Nephron (organoid): ENCODE measurements around the gene KMT2B.

Experiments
- H3K27ac Mint-ChIP-seq, 3 experiments: 2 replicates each; pipeline ENCODE4 v1.8.0; 2020; ENCODE audit warnings: mixed read lengths in 3 of 3, mild to moderate bottlenecking in 2 of 3, moderate library complexity in 1 of 3
- H3K27me3 Mint-ChIP-seq: 2 replicates; pipeline ENCODE4 v1.8.0; 2021; ENCODE audit warnings: low read depth, mild to moderate bottlenecking, moderate library complexity, mixed read lengths
- H3K36me3 Mint-ChIP-seq: 2 replicates; pipeline ENCODE4 v1.8.0; 2020; ENCODE audit warnings: low read depth, mixed read lengths
- H3K4me1 Mint-ChIP-seq: 2 replicates; pipeline ENCODE4 v1.8.0; 2020; ENCODE audit warnings: mixed read lengths
- H3K4me3 Mint-ChIP-seq, 3 experiments: 2 replicates each; pipeline ENCODE4 v1.8.0; 2020; ENCODE audit warnings: mild to moderate bottlenecking in 3 of 3, mixed read lengths in 3 of 3, moderate library complexity in 2 of 3
- H3K9me3 Mint-ChIP-seq: 2 replicates; pipeline ENCODE4 v1.8.0; 2020; ENCODE audit warnings: mixed read lengths
- TF ChIP-seq, protein P1 (sequence below), 3 experiments: fragments of 200-600 bp; sonication (generic); IDR thresholded peaks; one replicate each; pipeline ENCODE4 v1.5.0; 2021; ENCODE audit warnings: antibody characterized with exemption in 3 of 3; ENCODE audit not compliant: unreplicated experiment in 3 of 3

Gene KMT2B

GRCh38 chr19:35744430-35745327 lies 26.9 kb downstream of the KMT2B start:
- TF ChIP-seq, protein P1, sequence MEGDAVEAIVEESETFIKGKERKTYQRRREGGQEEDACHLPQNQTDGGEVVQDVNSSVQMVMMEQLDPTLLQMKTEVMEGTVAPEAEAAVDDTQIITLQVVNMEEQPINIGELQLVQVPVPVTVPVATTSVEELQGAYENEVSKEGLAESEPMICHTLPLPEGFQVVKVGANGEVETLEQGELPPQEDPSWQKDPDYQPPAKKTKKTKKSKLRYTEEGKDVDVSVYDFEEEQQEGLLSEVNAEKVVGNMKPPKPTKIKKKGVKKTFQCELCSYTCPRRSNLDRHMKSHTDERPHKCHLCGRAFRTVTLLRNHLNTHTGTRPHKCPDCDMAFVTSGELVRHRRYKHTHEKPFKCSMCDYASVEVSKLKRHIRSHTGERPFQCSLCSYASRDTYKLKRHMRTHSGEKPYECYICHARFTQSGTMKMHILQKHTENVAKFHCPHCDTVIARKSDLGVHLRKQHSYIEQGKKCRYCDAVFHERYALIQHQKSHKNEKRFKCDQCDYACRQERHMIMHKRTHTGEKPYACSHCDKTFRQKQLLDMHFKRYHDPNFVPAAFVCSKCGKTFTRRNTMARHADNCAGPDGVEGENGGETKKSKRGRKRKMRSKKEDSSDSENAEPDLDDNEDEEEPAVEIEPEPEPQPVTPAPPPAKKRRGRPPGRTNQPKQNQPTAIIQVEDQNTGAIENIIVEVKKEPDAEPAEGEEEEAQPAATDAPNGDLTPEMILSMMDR (IDR thresholded peaks at IDR 0.05; ENCODE audit: unreplicated experiment in 3 of 3): peak; percentile 31 to 52 (median 32)
- H3K27me3 Mint-ChIP-seq: no peaks in the 10 kb centered on the region

DNA sequence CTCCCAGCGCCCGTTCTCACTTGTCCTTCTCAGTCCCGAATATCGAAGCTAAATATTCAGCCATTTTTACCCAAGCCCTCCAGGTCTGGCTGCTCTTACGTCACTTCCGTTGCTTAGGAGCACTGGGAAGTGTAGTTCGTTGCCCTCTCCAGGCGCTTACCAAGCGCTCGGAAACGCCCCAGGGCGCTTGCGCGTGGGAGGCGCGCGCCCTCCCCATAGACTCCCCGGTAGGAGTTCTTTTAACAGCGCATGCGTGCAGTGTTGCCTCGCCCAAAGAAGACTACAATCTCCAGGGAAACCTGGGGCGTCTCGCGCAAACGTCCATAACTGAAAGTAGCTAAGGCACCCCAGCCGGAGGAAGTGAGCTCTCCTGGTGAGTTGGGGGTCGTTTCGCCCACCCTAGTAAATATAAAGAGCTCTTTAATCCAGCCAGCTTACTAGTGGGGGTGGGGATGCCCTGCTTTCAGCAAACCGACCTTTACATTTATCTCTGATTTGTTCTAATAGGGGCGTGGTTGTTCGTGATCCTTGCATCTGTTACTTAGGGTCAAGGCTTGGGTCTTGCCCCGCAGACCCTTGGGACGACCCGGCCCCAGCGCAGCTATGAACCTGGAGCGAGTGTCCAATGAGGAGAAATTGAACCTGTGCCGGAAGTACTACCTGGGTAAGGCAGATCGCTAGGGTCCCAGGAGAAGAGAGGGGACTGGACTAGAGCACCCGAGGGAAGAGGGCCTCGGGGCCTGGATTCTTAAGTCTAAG lies 27.7 kb downstream of the KMT2B start, which contains the start of the genes PSENEN and U2AF1L4:
Gene PSENEN (plus strand): TSS at position 324 of the 759 bp plus-strand sequence. CDS start 280 bp downstream, at position 604.
Gene U2AF1L4 (minus strand): TSS at position 91 of the 759 bp plus-strand sequence. CDS start 27 bp downstream, at position 64.
- peaks cover 3% of the 10 kb centered on the region for H3K36me3 Mint-ChIP-seq
- peak within 1 kb of the TSS; percentile 92 to 96 (median 95) for H3K4me3 Mint-ChIP-seq
- H3K4me1 Mint-ChIP-seq: peaks cover 38% of the 10 kb centered on the region
- H3K27ac Mint-ChIP-seq: peak within 1 kb of the TSS; percentile 98 to 99 (median 99)
- TF ChIP-seq, protein P1 (IDR thresholded peaks at IDR 0.05; ENCODE audit: unreplicated experiment in 3 of 3): no peak
- H3K27me3 Mint-ChIP-seq: no peaks in the 10 kb centered on the region
- H3K9me3 Mint-ChIP-seq: no peaks in the 10 kb centered on the region

More at GRCh38 chr19:35744430-35745327, 26.9 kb downstream of the KMT2B start:
- Mint-ChIP-seq H3K36me3 (peaks cover 3% of the 10 kb centered on the region), H3K9me3 (no peaks in the 10 kb centered on the region), H3K27ac (peak overlapping the region; percentile 98 to 99 (median 99)), H3K4me1 (peaks cover 38% of the 10 kb centered on the region), H3K4me3 (peak overlapping the region; percentile 92 to 96 (median 95))

- Mint-ChIP-seq H3K27ac (peak overlapping the region; percentile 98 to 99 (median 99)), H3K4me1 (peaks cover 34% of the 10 kb centered on the region), H3K36me3 (peaks cover 3% of the 10 kb centered on the region), H3K4me3 (peak overlapping the region; percentile 92 to 96 (median 95)), H3K9me3 (no peaks in the 10 kb centered on the region), H3K27me3 (no peaks in the 10 kb centered on the region)
- TF ChIP-seq, protein P1 (IDR thresholded peaks at IDR 0.05; ENCODE audit: unreplicated experiment in 3 of 3): no peak
Measured at GRCh38 chr19:35746087-35746462, 28.3 kb downstream of the KMT2B start.

DNA sequence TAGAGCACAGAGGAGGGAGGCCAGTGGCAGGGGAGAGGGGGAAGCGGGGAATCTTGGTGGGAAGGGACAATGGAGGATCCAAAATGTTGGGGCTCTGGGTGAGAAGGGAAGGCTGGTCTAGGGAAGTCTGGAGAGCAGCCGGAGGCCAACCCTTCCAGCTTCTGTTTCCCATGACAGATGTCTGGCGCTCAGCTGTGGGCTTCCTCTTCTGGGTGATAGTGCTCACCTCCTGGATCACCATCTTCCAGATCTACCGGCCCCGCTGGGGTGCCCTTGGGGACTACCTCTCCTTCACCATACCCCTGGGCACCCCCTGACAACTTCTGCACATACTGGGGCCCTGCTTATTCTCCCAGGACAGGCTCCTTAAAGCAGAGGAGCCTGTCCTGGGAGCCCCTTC lies 28.7 kb downstream of the KMT2B start:
- Mint-ChIP-seq H3K4me1 (peaks cover 33% of the 10 kb centered on the region), H3K27me3 (no peaks in the 10 kb centered on the region), H3K9me3 (no peaks in the 10 kb centered on the region), H3K4me3 (peak overlapping the region; percentile 92 to 96 (median 95)), H3K36me3 (peaks cover 3% of the 10 kb centered on the region), H3K27ac (peak overlapping the region; percentile 98 to 99 (median 99))
- TF ChIP-seq, protein P1 (IDR thresholded peaks at IDR 0.05; ENCODE audit: unreplicated experiment in 3 of 3): no peak

DNA sequence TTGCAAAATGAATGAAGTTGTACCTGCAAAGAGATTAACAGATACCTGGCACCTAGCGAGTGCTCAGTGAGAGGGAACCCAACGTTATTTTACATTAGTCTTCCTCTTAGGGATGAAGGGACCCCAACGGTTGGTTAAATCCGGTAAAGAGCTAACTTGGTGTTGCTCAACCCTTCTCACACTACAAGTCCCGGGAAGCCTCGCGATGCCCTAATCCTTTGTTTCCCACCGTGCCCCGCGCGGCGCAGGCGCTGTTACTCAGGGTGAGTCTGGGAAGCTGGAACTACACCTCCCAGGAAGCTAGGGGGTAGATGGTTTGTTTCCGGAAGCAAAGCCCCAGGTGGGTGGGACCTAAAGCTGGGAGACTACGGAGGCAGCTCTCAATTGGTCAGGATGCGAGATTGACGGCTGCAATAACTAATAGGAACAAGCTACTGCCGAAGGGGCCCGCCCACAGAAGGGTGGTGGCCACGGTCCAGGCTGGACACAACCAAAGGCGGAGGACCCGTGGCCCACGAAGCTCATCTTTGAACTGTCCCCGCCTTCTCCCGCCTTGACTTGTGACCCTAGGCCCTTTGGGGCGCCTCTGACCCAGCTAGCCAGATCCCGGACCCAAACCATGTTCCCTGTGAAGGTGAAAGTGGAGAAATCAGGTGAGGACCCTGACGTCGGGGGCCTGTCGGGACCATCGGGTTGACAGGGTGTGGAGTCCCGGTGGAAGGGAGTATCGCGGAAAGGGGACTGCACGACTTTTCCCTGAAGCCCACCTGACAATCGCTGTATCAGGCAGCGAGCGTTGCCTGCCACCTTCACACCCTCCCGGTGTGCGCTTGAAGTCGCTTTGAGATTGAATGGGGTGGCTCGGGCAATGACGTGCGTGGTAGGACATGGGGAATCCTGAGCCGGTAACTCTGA lies 30.6 kb downstream of the KMT2B start, which contains the start of gene LIN37:
Gene LIN37 (plus strand): TSS at position 471 of the 915 bp plus-strand sequence. CDS start 149 bp downstream, at position 620.
- H3K4me3 Mint-ChIP-seq: peak within 1 kb of the TSS; percentile 92 to 96 (median 95)
- H3K4me1 Mint-ChIP-seq: peaks cover 28% of the 10 kb centered on the region
- H3K36me3 Mint-ChIP-seq: peaks cover 3% of the 10 kb centered on the region
- TF ChIP-seq, protein P1 (IDR thresholded peaks at IDR 0.05; ENCODE audit: unreplicated experiment in 3 of 3): no peak
- H3K27me3 Mint-ChIP-seq: no peaks in the 10 kb centered on the region
- H3K9me3 Mint-ChIP-seq: no peaks in the 10 kb centered on the region
- peak within 1 kb of the TSS; percentile 60 to 92 (median 73) for H3K27ac Mint-ChIP-seq
